ENCODE data around the gene PPP1R9B.

- TF ChIP-seq CTCF (conservative IDR thresholded peaks at IDR 0.05) (no peak), ZFX (IDR thresholded peaks at IDR 0.05) (no peak)
Observed at GRCh38 chr17:50143461-50144176, 6.9 kb downstream of the PPP1R9B start.

All from C4-2B (cell line).